Liver (tissue), 9 donors: ENCODE measurements around the gene RAB11FIP3. TPM values are rescaled to one million over a fixed set of nuclear protein-coding genes. Genes with fewer than 3 reads are reported as not detected.

Experiments used
- DNase-seq: peaks from one replicate; pipeline ENCODE4 v3.0.0-alpha.2; 2017; ENCODE audit warnings: low spot score
- H3K27ac ChIP-seq, 2 donors: one replicate each; pipeline ENCODE4 v1.7.0; 2013; ENCODE audit warnings: inconsistent platforms in 2 of 2, low read length in 2 of 2, control low read depth in 1 of 2, low read depth in 1 of 2, mild to moderate bottlenecking in 1 of 2
- H3K27me3 ChIP-seq, 4 donors: one replicate each; pipeline versions ENCODE4 v1.6.1 to v1.7.0; 2013; ENCODE audit warnings: low read length in 3 of 4, inconsistent platforms in 1 of 4, mild to moderate bottlenecking in 1 of 4, moderate library complexity in 1 of 4; ENCODE audit not compliant: control insufficient read depth in 4 of 4, insufficient read depth in 4 of 4
- H3K36me3 ChIP-seq, 4 donors: one replicate each; pipeline versions ENCODE4 v1.6.1 to v1.7.0; 2013; ENCODE audit warnings: low read length in 3 of 4, mild to moderate bottlenecking in 3 of 4, low read depth in 1 of 4, moderate library complexity in 1 of 4; ENCODE audit not compliant: control insufficient read depth in 4 of 4, insufficient read depth in 3 of 4
- H3K4me1 ChIP-seq, 4 donors: one replicate each; pipeline versions ENCODE4 v1.6.1 to v1.7.0; 2013; ENCODE audit warnings: low read length in 3 of 4, mild to moderate bottlenecking in 3 of 4, moderate library complexity in 1 of 4; ENCODE audit not compliant: control insufficient read depth in 4 of 4, insufficient read depth in 4 of 4
- H3K4me3 ChIP-seq, 3 donors: one replicate each; pipeline versions ENCODE4 v1.6.1 to v1.7.0; 2013; ENCODE audit warnings: low read length in 3 of 3, control low read depth in 1 of 3, low read depth in 1 of 3, mild to moderate bottlenecking in 1 of 3
- H3K9ac ChIP-seq, 2 donors: one replicate each; pipeline ENCODE4 v1.7.0; 2013; ENCODE audit warnings: low read length in 2 of 2, mild to moderate bottlenecking in 2 of 2, moderate library complexity in 2 of 2, control low read depth in 1 of 2, low read depth in 1 of 2
- H3K9me3 ChIP-seq, 4 donors: one replicate each; pipeline versions ENCODE4 v1.6.1 to v1.7.0; 2013; ENCODE audit warnings: low read length in 3 of 4; ENCODE audit not compliant: control insufficient read depth in 4 of 4
- ATF3 ChIP-seq: IDR thresholded peaks from 2 replicates; pipeline ENCODE4 v1.6.1; 2016; ENCODE audit warnings: antibody characterized with exemption
- CTCF ChIP-seq: fragments of 150-350 bp; IDR thresholded peaks from 2 replicates; pipeline ENCODE4 v1.5.1; 2017; ENCODE audit warnings: improper control_type of control experiment, low read depth, low read length; ENCODE audit not compliant: missing input control
- EGR1 ChIP-seq, 2 donors: IDR thresholded peaks; 2 replicates each; pipeline ENCODE4 v1.6.1; 2016 to 2018; ENCODE audit warnings: antibody characterized with exemption in 2 of 2, low read depth in 2 of 2
- FOXA1 ChIP-seq: IDR thresholded peaks from 2 replicates; pipeline ENCODE4 v1.6.1; 2016; ENCODE audit warnings: antibody characterized with exemption
- FOXA2 ChIP-seq: IDR thresholded peaks from 2 replicates; pipeline ENCODE4 v1.6.1; 2016; ENCODE audit warnings: antibody characterized with exemption
- GABPA ChIP-seq, 2 donors: IDR thresholded peaks in 1 of 2; conservative IDR thresholded peaks in 1 of 2; 2 replicates each; pipeline ENCODE4 v1.6.1; 2016; ENCODE audit warnings: antibody characterized with exemption in 2 of 2, mild to moderate bottlenecking in 1 of 2, moderate library complexity in 1 of 2
- HNF4A ChIP-seq, 2 donors: conservative IDR thresholded peaks; 2 replicates each; pipeline ENCODE4 v1.6.1; 2016; ENCODE audit warnings: antibody characterized with exemption in 2 of 2, mild to moderate bottlenecking in 2 of 2
- HNF4G ChIP-seq: IDR thresholded peaks from 2 replicates; pipeline ENCODE4 v1.6.1; 2016; ENCODE audit warnings: antibody characterized with exemption
- JUND ChIP-seq, 2 donors: IDR thresholded peaks; 2 replicates each; pipeline ENCODE4 v1.6.1; 2016; ENCODE audit warnings: antibody characterized with exemption in 2 of 2
- MAX ChIP-seq: IDR thresholded peaks from 2 replicates; pipeline ENCODE4 v1.6.1; 2016; ENCODE audit warnings: antibody characterized with exemption
- NR2F2 ChIP-seq: IDR thresholded peaks from 2 replicates; pipeline ENCODE4 v1.6.1; 2016; ENCODE audit warnings: antibody characterized with exemption
- RAD21 ChIP-seq, 2 donors: IDR thresholded peaks; 2 replicates each; pipeline ENCODE4 v1.6.1; 2016; ENCODE audit warnings: antibody characterized with exemption in 2 of 2, mild to moderate bottlenecking in 2 of 2
- REST ChIP-seq: IDR thresholded peaks from 2 replicates; pipeline ENCODE4 v1.6.1; 2016; ENCODE audit warnings: antibody characterized with exemption, mild to moderate bottlenecking
- RXRA ChIP-seq, 2 donors: IDR thresholded peaks; 2 replicates each; pipeline ENCODE4 v1.6.1; 2017 to 2018; ENCODE audit warnings: antibody characterized with exemption in 2 of 2, mild to moderate bottlenecking in 1 of 2
- SP1 ChIP-seq: IDR thresholded peaks from 2 replicates; pipeline ENCODE4 v1.6.1; 2018; ENCODE audit warnings: antibody characterized with exemption, mild to moderate bottlenecking
- TAF1 ChIP-seq: conservative IDR thresholded peaks from 2 replicates; pipeline ENCODE4 v1.6.1; 2016; ENCODE audit warnings: antibody characterized with exemption, mild to moderate bottlenecking
- YY1 ChIP-seq: IDR thresholded peaks from 2 replicates; pipeline ENCODE4 v1.6.1; 2016; ENCODE audit warnings: antibody characterized with exemption, mild to moderate bottlenecking
- WGBS: extraction: QIAGEN DNeasy Blood & Tissue Kit; methylation state at CpG from one replicate; pipeline ENCODE4 v1.1.7; 2013; 5-methylcytosine and 5-hydroxymethylcytosine counted together
- polyA plus RNA-seq, 2 donors: library from polyadenylated mRNA; stranded (reverse) in 1 of 2; unstranded in 1 of 2; fragments of 200-250 nt in 1 of 2; fragments of >200 nt in 1 of 2; fragmentation: Nextera tagmentation in 1 of 2; extraction: Ambion mirVana in 1 of 2; gene quantifications; one replicate each; pipeline versions ENCODE4 v1.2.1 to v1.2.3, GENCODE V29; 2013 to 2015
- total RNA-seq, 2 donors: library from RNA; depleted of rRNA; stranded (reverse); fragments of >200 nt; gene quantifications; one replicate each; pipeline ENCODE4 v1.2.3, GENCODE V29; 2014
- donor health status: healthy.
- donor health status: healthy.
- donor health status: healthy.
- donor health status: healthy.
- donor health status: healthy.

RAB11FIP3 gene
- total and polyA plus RNA-seq, 4 donors = 3.5 to 29.4 (median 15.7) TPM

GRCh38 chr16:560701-561412 is 135.4 kb downstream of the RAB11FIP3 start:
- no peaks in the 10 kb centered on the region for H3K36me3 ChIP-seq
- TF ChIP-seq MAX = no peak
- TF ChIP-seq FOXA2 = no peak
- no peak for TF ChIP-seq CTCF
- no peak for TF ChIP-seq EGR1 (IDR thresholded peaks at IDR 0.05; ENCODE audit: low read depth in 2 of 2)
- no peak for TF ChIP-seq JUND (IDR thresholded peaks at IDR 0.05)
- no peak for TF ChIP-seq RXRA (IDR thresholded peaks at IDR 0.05)
- no peak for TF ChIP-seq HNF4G
- TF ChIP-seq TAF1 = no peak
- TF ChIP-seq RAD21 (IDR thresholded peaks at IDR 0.05) = no peak
- no peak for TF ChIP-seq SP1

GRCh38 chr16:561413-561794 is 136.0 kb downstream of the RAB11FIP3 start:
- Histone ChIP-seq H3K4me1 (peaks cover 3 to 28% (median 10%) of the 10 kb centered on the region in 4 donors), H3K4me3 (no peak overlapping the region), H3K9me3 (no peaks in the 10 kb centered on the region), H3K36me3 (no peaks in the 10 kb centered on the region), H3K27ac (no peak overlapping the region), H3K9ac (no peak overlapping the region), H3K27me3 (peaks cover 0 to 5% (median under 1%) of the 10 kb centered on the region in 4 donors)
- no peak for TF ChIP-seq FOXA1
- TF ChIP-seq FOXA2 = no peak
- TF ChIP-seq YY1 = no peak
- TF ChIP-seq RAD21 (IDR thresholded peaks at IDR 0.05) = no peak
- DNase-seq = no peak
- WGBS = 81% methylated on average over 15 of the region's 15 CpGs

More at GRCh38 chr16:560701-561412, 135.4 kb downstream of the RAB11FIP3 start:
- Histone ChIP-seq H3K9me3 (no peaks in the 10 kb centered on the region), H3K27ac (no peak overlapping the region), H3K9ac (no peak overlapping the region), H3K27me3 (peaks cover 0 to 5% (median under 1%) of the 10 kb centered on the region in 4 donors), H3K4me1 (peaks cover 3 to 22% (median 9%) of the 10 kb centered on the region in 4 donors), H3K4me3 (peak overlapping the region in 1 of 3 donors; percentile 29)
- no peak for DNase-seq
- WGBS = 24% methylated on average over 54 of the region's 54 CpGs

GRCh38 chr16:561957-562938 is 136.8 kb downstream of the RAB11FIP3 start:
- H3K27ac ChIP-seq = no peak overlapping the region
- H3K4me3 ChIP-seq = no peak overlapping the region
- TF ChIP-seq TAF1 (no peak), RAD21 (IDR thresholded peaks at IDR 0.05) (no peak), NR2F2 (no peak), RXRA (IDR thresholded peaks at IDR 0.05) (no peak), MAX (no peak), ATF3 (no peak), HNF4A (conservative IDR thresholded peaks at IDR 0.05) (no peak), FOXA1 (no peak), FOXA2 (no peak), GABPA (IDR thresholded peaks at IDR 0.05 in 1 of 2, conservative IDR thresholded peaks at IDR 0.05 in 1 of 2) (no peak), REST (no peak), JUND (IDR thresholded peaks at IDR 0.05) (no peak), EGR1 (IDR thresholded peaks at IDR 0.05; ENCODE audit: low read depth in 2 of 2) (no peak), HNF4G (no peak)
- 90% methylated on average over 43 of the region's 43 CpGs for WGBS
- no peaks in the 10 kb centered on the region for H3K36me3 ChIP-seq
- no peak overlapping the region for H3K9ac ChIP-seq
- DNase-seq = no peak
- H3K4me1 ChIP-seq = peaks cover 3 to 32% (median 10%) of the 10 kb centered on the region in 4 donors
- no peaks in the 10 kb centered on the region for H3K9me3 ChIP-seq
- H3K27me3 ChIP-seq = peaks cover 0 to 5% (median under 1%) of the 10 kb centered on the region in 4 donors
